GM21529 (cell line): ENCODE measurements around the gene IFIT1B.
A peak's percentile ranks its signal among the peaks of the same experiment; 100 is the strongest.
"Not testable (repeated sequence)": the region's sequence is repeated elsewhere in the genome, so short reads cannot be mapped to it uniquely, and the experiment has no call there.

Source experiments
- ATAC-seq: cut with Tn5 transposase; IDR thresholded peaks from one replicate; pipeline ENCODE4 v1.9.1; 2021; ENCODE audit not compliant: unreplicated experiment

The IFIT1B gene

GRCh38 chr10:89379103-89379502 is 1.2 kb downstream of the IFIT1B start:
- ATAC-seq, result no peak

- ATAC-seq, result no peak
Measured at GRCh38 chr10:89382757-89383156, 4.9 kb downstream of the IFIT1B start.

GRCh38 chr10:89384474-89385340 is 6.9 kb downstream of the IFIT1B start:
- no peak for ATAC-seq

- ATAC-seq, result no peak
Measured at GRCh38 chr10:89388806-89389205, 10.9 kb downstream of the IFIT1B start.

- no peak for ATAC-seq
Measured at GRCh38 chr10:89389254-89389653, 11.4 kb downstream of the IFIT1B start.

- no peak for ATAC-seq
Measured at GRCh38 chr10:89390476-89391225, 12.8 kb downstream of the IFIT1B start.

- not testable (repeated sequence) for ATAC-seq
Measured at GRCh38 chr10:89391226-89391576, 13.3 kb downstream of the IFIT1B start.

GRCh38 chr10:89391907-89392756 is 14.3 kb downstream of the IFIT1B start, which contains the start of gene IFIT1:
Gene IFIT1, plus strand, starts transcription at chr10:89392623. Its CDS starts 90 bp downstream, at chr10:89392713.
- peak; percentile 79 for ATAC-seq

GRCh38 chr10:89392974-89393373 is 15.1 kb downstream of the IFIT1B start:
- ATAC-seq, result peak; percentile 44

- ATAC-seq, result no peak
Measured at GRCh38 chr10:89393898-89394297, 16.0 kb downstream of the IFIT1B start.

- no peak for ATAC-seq
Measured at GRCh38 chr10:89395141-89395540, 17.3 kb downstream of the IFIT1B start.

- no peak for ATAC-seq
Measured at GRCh38 chr10:89398003-89398749, 20.3 kb downstream of the IFIT1B start.

- no peak for ATAC-seq
Measured at GRCh38 chr10:89399956-89400355, 22.1 kb downstream of the IFIT1B start.

GRCh38 chr10:89403043-89403442 is 25.2 kb downstream of the IFIT1B start:
- ATAC-seq, result no peak

- no peak for ATAC-seq
Measured at GRCh38 chr10:89404104-89405047, 26.5 kb downstream of the IFIT1B start.

GRCh38 chr10:89406178-89406577 is 28.3 kb downstream of the IFIT1B start:
- ATAC-seq, result not testable (repeated sequence)

GRCh38 chr10:89407792-89408191 is 29.9 kb downstream of the IFIT1B start:
- not testable (repeated sequence) for ATAC-seq

GRCh38 chr10:89409282-89409681 is 31.4 kb downstream of the IFIT1B start:
- not testable (repeated sequence) for ATAC-seq

GRCh38 chr10:89410551-89410950 is 32.7 kb downstream of the IFIT1B start:
- ATAC-seq, result not testable (repeated sequence)
